Dedifferentiated amniotic fluid mesenchymal stem cell (primary cell): ENCODE results near the gene SPRYD4.
A peak's percentile ranks its signal among the peaks of the same experiment; 100 is the strongest.
"Not testable (repeated sequence)": the region's sequence is repeated elsewhere in the genome, so short reads cannot be mapped to it uniquely, and the experiment has no call there.

ENCODE experiments used
- DNase-seq: peaks from one replicate; pipeline ENCODE4 v3.0.0-alpha.2; 2016; ENCODE audit errors: extremely low spot score

The SPRYD4 gene

GRCh38 chr12:56468216-56469006 is at the start of gene SPRYD4:
TSS of gene SPRYD4 (plus strand) at chr12:56468578. CDS start at chr12:56468592, 14 bp downstream.
- peak; percentile 89 for DNase-seq

GRCh38 chr12:56420411-56420810 is 48.0 kb upstream of the SPRYD4 start:
- no peak for DNase-seq

GRCh38 chr12:56425193-56425592 is 43.2 kb upstream of the SPRYD4 start:
- DNase-seq: no peak

GRCh38 chr12:56425940-56426438 is 42.4 kb upstream of the SPRYD4 start:
- no peak for DNase-seq

GRCh38 chr12:56431288-56431687 is 37.1 kb upstream of the SPRYD4 start:
- no peak for DNase-seq

- no peak for DNase-seq
Measured at GRCh38 chr12:56431850-56432249, 36.5 kb upstream of the SPRYD4 start.

- no peak for DNase-seq
Measured at GRCh38 chr12:56434828-56435227, 33.5 kb upstream of the SPRYD4 start.

GRCh38 chr12:56437430-56438176 is 30.8 kb upstream of the SPRYD4 start:
- no peak for DNase-seq

- not testable (repeated sequence) for DNase-seq
Measured at GRCh38 chr12:56443208-56443607, 25.2 kb upstream of the SPRYD4 start.

- peak; percentile 91 for DNase-seq
Measured at GRCh38 chr12:56448860-56449621, 19.3 kb upstream of the SPRYD4 start, which contains the start of gene TIMELESS. TSS of gene TIMELESS (minus strand) at chr12:56449426. CDS start at chr12:56434170, 15,256 bp downstream.

- no peak for DNase-seq
Measured at GRCh38 chr12:56449622-56449984, 18.8 kb upstream of the SPRYD4 start.

- DNase-seq: no peak
Measured at GRCh38 chr12:56450241-56450640, 18.1 kb upstream of the SPRYD4 start.

GRCh38 chr12:56451147-56451546 is 17.2 kb upstream of the SPRYD4 start:
- no peak for DNase-seq

GRCh38 chr12:56454557-56454956 is 13.8 kb upstream of the SPRYD4 start, which contains the start of gene MIP:
TSS of gene MIP (minus strand) at chr12:56454657. CDS start at chr12:56454613, 44 bp downstream.
- no peak for DNase-seq

- no peak for DNase-seq
Measured at GRCh38 chr12:56457817-56458216, 10.6 kb upstream of the SPRYD4 start.

GRCh38 chr12:56461235-56462159 is 6.9 kb upstream of the SPRYD4 start:
- DNase-seq: no peak

- DNase-seq: no peak
Measured at GRCh38 chr12:56462565-56462964, 5.8 kb upstream of the SPRYD4 start.

GRCh38 chr12:56469007-56469930 is 891 bp downstream of the SPRYD4 start:
- no peak for DNase-seq

GRCh38 chr12:56474389-56474788 is 6.0 kb downstream of the SPRYD4 start:
- no peak for DNase-seq

GRCh38 chr12:56476143-56476542 is 7.8 kb downstream of the SPRYD4 start:
- DNase-seq: no peak
